Esophagus (tissue), 2 donors: ENCODE data around the gene LRMDA. TPM values are rescaled to one million over a fixed set of nuclear protein-coding genes. Genes with fewer than 3 reads are reported as not detected.

Source experiments
- H3K27ac ChIP-seq, 2 donors: one replicate each; pipeline ENCODE4 v1.5.1; 2013; ENCODE audit warnings: low read depth in 2 of 2, mild to moderate bottlenecking in 2 of 2, inconsistent platforms in 1 of 2, low read length in 1 of 2, moderate library complexity in 1 of 2
- H3K27me3 ChIP-seq, 2 donors: one replicate each; pipeline ENCODE4 v1.6.1; 2013; ENCODE audit warnings: low read length in 2 of 2, control low read depth in 1 of 2, mild to moderate bottlenecking in 1 of 2; ENCODE audit not compliant: insufficient read depth in 2 of 2, control insufficient read depth in 1 of 2
- H3K36me3 ChIP-seq, 2 donors: one replicate each; pipeline ENCODE4 v1.6.1; 2013; ENCODE audit warnings: low read length in 1 of 2; ENCODE audit not compliant: control insufficient read depth in 2 of 2, insufficient read depth in 2 of 2
- H3K4me1 ChIP-seq, 2 donors: one replicate each; pipeline ENCODE4 v1.6.1; 2013; ENCODE audit warnings: low read length in 1 of 2; ENCODE audit not compliant: control insufficient read depth in 2 of 2, insufficient read depth in 2 of 2
- H3K4me3 ChIP-seq, 2 donors: one replicate each; pipeline ENCODE4 v1.5.1; 2013; ENCODE audit warnings: low read length in 2 of 2, mild to moderate bottlenecking in 2 of 2, low read depth in 1 of 2, moderate library complexity in 1 of 2
- H3K9me3 ChIP-seq, 2 donors: one replicate each; pipeline ENCODE4 v1.6.1; 2013; ENCODE audit warnings: mild to moderate bottlenecking in 2 of 2, low read depth in 1 of 2, low read length in 1 of 2, moderate library complexity in 1 of 2; ENCODE audit not compliant: control insufficient read depth in 2 of 2, insufficient read depth in 1 of 2
- WGBS, 2 donors: extraction: QIAGEN DNeasy Blood & Tissue Kit; methylation state at CpG; one replicate each; pipeline ENCODE4 v1.1.7; 2013; 5-methylcytosine and 5-hydroxymethylcytosine counted together
- polyA plus RNA-seq, 2 donors: library from polyadenylated mRNA; stranded (reverse); fragments of 200-250 nt; gene quantifications; one replicate each; pipeline ENCODE4 v1.2.3, GENCODE V29; 2013
- donor health status: healthy with polysubstance abuse.
- donor health status: Bipolar disorder and iron deficiency.

Gene LRMDA
- polyA plus RNA-seq, 2 donors = 1.8 to 4.0 TPM

GRCh38 chr10:76155961-76156360 lies 724.5 kb downstream of the LRMDA start:
- H3K4me3 ChIP-seq = no peak overlapping the region
- H3K27me3 ChIP-seq = no peaks in the 10 kb centered on the region
- H3K36me3 ChIP-seq = no peaks in the 10 kb centered on the region
- no peaks in the 10 kb centered on the region for H3K4me1 ChIP-seq
- H3K9me3 ChIP-seq = no peaks in the 10 kb centered on the region
- 58 to 63% methylated on average over 1 of the region's 1 CpG for WGBS, 2 donors
- H3K27ac ChIP-seq = no peak overlapping the region

- WGBS, 2 donors = 73 to 74% methylated on average over 12 of the region's 12 CpGs
- Histone ChIP-seq H3K4me1 (no peaks in the 10 kb centered on the region), H3K4me3 (no peak overlapping the region), H3K36me3 (no peaks in the 10 kb centered on the region), H3K27me3 (no peaks in the 10 kb centered on the region), H3K27ac (no peak overlapping the region), H3K9me3 (no peaks in the 10 kb centered on the region)
These were observed 729.2 kb downstream of the LRMDA start for GRCh38 chr10:76160446-76161300.

GRCh38 chr10:76161301-76161582 lies 729.8 kb downstream of the LRMDA start:
- H3K9me3 ChIP-seq = no peaks in the 10 kb centered on the region
- H3K36me3 ChIP-seq = no peaks in the 10 kb centered on the region
- H3K4me1 ChIP-seq = no peaks in the 10 kb centered on the region
- no peak overlapping the region for H3K27ac ChIP-seq
- no peak overlapping the region for H3K4me3 ChIP-seq
- 71 to 72% methylated on average over 7 of the region's 7 CpGs for WGBS, 2 donors
- H3K27me3 ChIP-seq = no peaks in the 10 kb centered on the region

GRCh38 chr10:76168437-76168836 lies 737.0 kb downstream of the LRMDA start:
- Histone ChIP-seq H3K9me3 (no peaks in the 10 kb centered on the region), H3K4me1 (no peaks in the 10 kb centered on the region), H3K36me3 (no peaks in the 10 kb centered on the region), H3K27me3 (no peaks in the 10 kb centered on the region), H3K27ac (no peak overlapping the region), H3K4me3 (no peak overlapping the region)
- 84 to 92% methylated on average over 1 of the region's 1 CpG for WGBS, 2 donors

- WGBS, 2 donors = 89 to 93% methylated on average over 2 of the region's 2 CpGs
- no peaks in the 10 kb centered on the region for H3K27me3 ChIP-seq
- H3K4me3 ChIP-seq = no peak overlapping the region
- H3K36me3 ChIP-seq = no peaks in the 10 kb centered on the region
- no peaks in the 10 kb centered on the region for H3K9me3 ChIP-seq
- H3K4me1 ChIP-seq = no peaks in the 10 kb centered on the region
- H3K27ac ChIP-seq = no peak overlapping the region
These were observed 737.8 kb downstream of the LRMDA start for GRCh38 chr10:76169246-76169645.

- H3K9me3 ChIP-seq = no peaks in the 10 kb centered on the region
- no peaks in the 10 kb centered on the region for H3K36me3 ChIP-seq
- 86 to 94% methylated on average over 2 of the region's 2 CpGs for WGBS, 2 donors
- no peaks in the 10 kb centered on the region for H3K4me1 ChIP-seq
- H3K4me3 ChIP-seq = no peak overlapping the region
- no peak overlapping the region for H3K27ac ChIP-seq
- no peaks in the 10 kb centered on the region for H3K27me3 ChIP-seq
These were observed 740.6 kb downstream of the LRMDA start for GRCh38 chr10:76172020-76172419.

- Histone ChIP-seq H3K27me3 (no peaks in the 10 kb centered on the region), H3K27ac (no peak overlapping the region), H3K36me3 (no peaks in the 10 kb centered on the region), H3K4me1 (peaks cover 0 to 2% of the 10 kb centered on the region in 2 donors), H3K4me3 (no peak overlapping the region), H3K9me3 (no peaks in the 10 kb centered on the region)
- WGBS, 2 donors = 84 to 92% methylated on average over 9 of the region's 9 CpGs
These were observed 744.2 kb downstream of the LRMDA start for GRCh38 chr10:76175533-76176165.

GRCh38 chr10:76176166-76176550 lies 744.7 kb downstream of the LRMDA start:
- 74 to 93% methylated on average over 9 of the region's 9 CpGs for WGBS, 2 donors
- no peak overlapping the region for H3K27ac ChIP-seq
- no peaks in the 10 kb centered on the region for H3K36me3 ChIP-seq
- no peaks in the 10 kb centered on the region for H3K9me3 ChIP-seq
- H3K4me3 ChIP-seq = no peak overlapping the region
- H3K4me1 ChIP-seq = peaks cover 0 to 2% of the 10 kb centered on the region in 2 donors
- no peaks in the 10 kb centered on the region for H3K27me3 ChIP-seq

- no peak overlapping the region for H3K27ac ChIP-seq
- 94 to 95% methylated on average over 2 of the region's 2 CpGs for WGBS, 2 donors
- no peaks in the 10 kb centered on the region for H3K27me3 ChIP-seq
- H3K9me3 ChIP-seq = no peaks in the 10 kb centered on the region
- peaks cover 0 to 2% of the 10 kb centered on the region in 2 donors for H3K4me1 ChIP-seq
- no peak overlapping the region for H3K4me3 ChIP-seq
- H3K36me3 ChIP-seq = no peaks in the 10 kb centered on the region
These were observed 746.5 kb downstream of the LRMDA start for GRCh38 chr10:76177936-76178335.
